Heart right ventricle (tissue), 16 donors: ENCODE data around the gene TEDDM1. TPM values are rescaled to one million over a fixed set of nuclear protein-coding genes. Genes with fewer than 3 reads are reported as not detected.

Experiments used
- ATAC-seq, 8 donors: fragments of 200-7000 bp; cut with Tn5 transposase; one replicate each; pipeline ENCODE4 v1.9.1; 2020; ENCODE audit warnings: mild to moderate bottlenecking in 8 of 8, moderate library complexity in 8 of 8, moderate number of reproducible peaks in 1 of 8
- DNase-seq, 2 donors: peaks; one replicate each; pipeline ENCODE4 v3.0.0-alpha.2; 2020
- H3K27ac ChIP-seq, 10 donors: fragments of 200-600 bp; sonication (generic) in 2 of 10; one replicate each; pipeline versions ENCODE4 v1.5.0 to v1.8.0; 2020 to 2022; ENCODE audit warnings: mild to moderate bottlenecking in 3 of 10
- H3K27me3 ChIP-seq, 7 donors: fragments of 200-600 bp; one replicate each; pipeline ENCODE4 v1.8.0; 2021 to 2022; ENCODE audit warnings: mild to moderate bottlenecking in 2 of 7
- H3K36me3 ChIP-seq, 9 donors: fragments of 200-600 bp; sonication (generic) in 1 of 9; one replicate each; pipeline versions ENCODE4 v1.5.0 to v1.8.0; 2020 to 2022; ENCODE audit warnings: mild to moderate bottlenecking in 2 of 9
- H3K4me1 ChIP-seq, 9 donors: fragments of 200-600 bp; sonication (generic) in 1 of 9; one replicate each; pipeline versions ENCODE4 v1.5.0 to v1.8.0; 2020 to 2022; ENCODE audit warnings: mild to moderate bottlenecking in 4 of 9
- H3K4me3 ChIP-seq, 10 donors: fragments of 200-600 bp; sonication (generic) in 2 of 10; one replicate each; pipeline versions ENCODE4 v1.5.0 to v1.8.0; 2020 to 2022; ENCODE audit warnings: mild to moderate bottlenecking in 7 of 10, moderate library complexity in 2 of 10
- H3K9me3 ChIP-seq, 11 donors: fragments of 200-600 bp in 10 of 11; sonication (generic) in 2 of 11; one replicate each; pipeline versions ENCODE4 v1.5.0 to v1.8.0; 2013 to 2022; ENCODE audit warnings: mild to moderate bottlenecking in 2 of 11, control low read depth in 1 of 11, moderate library complexity in 1 of 11
- CTCF ChIP-seq, 9 donors: fragments of 200-600 bp; sonication (generic) in 2 of 9; IDR thresholded peaks; one replicate each; pipeline versions ENCODE4 v1.5.0 to v1.8.0; 2021 to 2022; ENCODE audit warnings: antibody characterized with exemption in 9 of 9, mild to moderate bottlenecking in 5 of 9, moderate library complexity in 1 of 9
- WGBS, 2 donors: extraction: QIAGEN DNeasy Blood & Tissue Kit; methylation state at CpG; one replicate each; pipeline ENCODE4 v1.1.7; 2013; ENCODE audit warnings: inconsistent platforms in 1 of 2; 5-methylcytosine and 5-hydroxymethylcytosine counted together
- intact Hi-C, 10 donors: fragments of 100-400 bp; cut with DNase I; formaldehyde crosslinking; loops; one replicate each; pipeline versions ENCODE4 v1.11.1 to v1.14.2; 2022
- polyA plus RNA-seq, 2 donors: library from polyadenylated mRNA; stranded (reverse); fragments of 200-250 nt; gene quantifications; one replicate each; pipeline ENCODE4 v1.2.3, GENCODE V29; 2013
- total RNA-seq, 10 donors: library from RNA; stranded (reverse); fragmentation: NEBNext Ultra II Directional in 3 of 10; extraction: Animal tissue kit (Norgen Biotek cat#: 25700) in 3 of 10; gene quantifications; one replicate each; pipeline versions ENCODE4 v1.2.1 to v1.2.4, GENCODE V29; 2021 to 2023
- donor health status: Arrhythmogenic right ventricular cardiomyopathy.
- donor health status: ischemic (EF 13 %, LVEDD 7.1; RV severe dilation, severe dysfunction).
- donor health status: healthy with polysubstance abuse.
- donor health status: DM: no; HTN: yes; CAD: no.
- donor health status: DM: no; HTN: no; CAD: no.
- donor health status: ischemic (EF 25% LVEDD 6.9; RV normal size, moderate dysfunction).
- donor health status: ischemic (EF 25% LVEDD 5.7; RV mildly dilated, moderate dysfunction).
- donor health status: healthy.
- donor health status: DM: yes; HTN: yes; CAD: no.
- donor health status: Ischemic cardiomyopathy.
- donor health status: ischemic (EF 35%, LVEDD 5.7; RV mildly dilated, moderate dysfunction).
- donor health status: nonischemic (EF 11% LVEDD 7.7; RV severe dilation, severe dysfunction).
- donor health status: DM: yes; HTN: yes; CAD: no.
- donor health status: PGD.
- donor health status: ischemic (EF 29% LVEDD 5.4; RV normal size, mild dysfunction).
- donor health status: nonischemic (EF 23%, LVEDD 6.1; RV moderate dilation, normal function).

TEDDM1 gene
- total and polyA plus RNA-seq, 12 donors, result not detected

GRCh38 chr1:182385885-182386853, 14.3 kb downstream of the TEDDM1 start:
- Histone ChIP-seq H3K4me1 (peaks cover 12 to 65% (median 36%) of the 10 kb centered on the region in 9 donors), H3K27me3 (no peaks in the 10 kb centered on the region), H3K27ac (peak overlapping the region in 4 of 10 donors; percentile 20 to 50 (median 37)), H3K36me3 (peaks cover 0 to 83% (median 55%) of the 10 kb centered on the region in 9 donors), H3K9me3 (no peaks in the 10 kb centered on the region), H3K4me3 (peak overlapping the region in 1 of 10 donors; percentile 6)
- DNase-seq (peak in 1 of 2 donors; percentile 21), ATAC-seq (no peak)
- 74 to 81% methylated on average over 8 of the region's 8 CpGs for WGBS, 2 donors
- TF ChIP-seq CTCF (IDR thresholded peaks at IDR 0.05), result no peak
- intact Hi-C loops, result no loop called here

GRCh38 chr1:182384387-182384960, 16.0 kb downstream of the TEDDM1 start:
- no peaks in the 10 kb centered on the region for H3K27me3 ChIP-seq
- peaks cover 12 to 61% (median 36%) of the 10 kb centered on the region in 9 donors for H3K4me1 ChIP-seq
- peaks cover 0 to 83% (median 55%) of the 10 kb centered on the region in 9 donors for H3K36me3 ChIP-seq
- intact Hi-C loops, result no loop called here
- H3K27ac ChIP-seq, result no peak overlapping the region
- 93 to 95% methylated on average over 19 of the region's 19 CpGs for WGBS, 2 donors
- ATAC-seq (no peak), DNase-seq (no peak)
- no peak for TF ChIP-seq CTCF (IDR thresholded peaks at IDR 0.05)
- no peak overlapping the region for H3K4me3 ChIP-seq
- H3K9me3 ChIP-seq, result no peaks in the 10 kb centered on the region

- no peak for TF ChIP-seq CTCF (IDR thresholded peaks at IDR 0.05)
- no peak overlapping the region for H3K27ac ChIP-seq
- DNase-seq (no peak), ATAC-seq (no peak)
- no peaks in the 10 kb centered on the region for H3K9me3 ChIP-seq
- intact Hi-C loops, result no loop called here
- no peaks in the 10 kb centered on the region for H3K27me3 ChIP-seq
- WGBS, 2 donors, result 85 to 87% methylated on average over 7 of the region's 7 CpGs
- H3K36me3 ChIP-seq, result peaks cover 0 to 80% (median 55%) of the 10 kb centered on the region in 9 donors
- H3K4me1 ChIP-seq, result peaks cover 11 to 58% (median 34%) of the 10 kb centered on the region in 9 donors
- H3K4me3 ChIP-seq, result no peak overlapping the region
These were observed 16.5 kb downstream of the TEDDM1 start for GRCh38 chr1:182383934-182384333.

- H3K9me3 ChIP-seq, result no peaks in the 10 kb centered on the region
- peaks cover 4 to 50% (median 27%) of the 10 kb centered on the region in 9 donors for H3K4me1 ChIP-seq
- 77 to 80% methylated on average over 4 of the region's 4 CpGs for WGBS, 2 donors
- TF ChIP-seq CTCF (IDR thresholded peaks at IDR 0.05), result no peak
- H3K27me3 ChIP-seq, result no peaks in the 10 kb centered on the region
- H3K36me3 ChIP-seq, result peaks cover 0 to 72% (median 53%) of the 10 kb centered on the region in 9 donors
- no peak for DNase-seq
- no peak for ATAC-seq
- no peak overlapping the region for H3K27ac ChIP-seq
- no peak overlapping the region for H3K4me3 ChIP-seq
- intact Hi-C loops, result no loop called here
These were observed 17.3 kb downstream of the TEDDM1 start for GRCh38 chr1:182383037-182383661.
